ENCODE results near the gene SMYD3.

- TF ChIP-seq CTCF (IDR thresholded peaks at IDR 0.05) (no peak), POLR2A (IDR thresholded peaks at IDR 0.05) (no peak)
Observed at GRCh38 chr1:246058466-246058865, 448.6 kb downstream of the SMYD3 start.
